Right renal pelvis (tissue), 4 donors: ENCODE measurements around the gene MYO5B. TPM values are rescaled to one million over a fixed set of nuclear protein-coding genes. Genes with fewer than 3 reads are reported as not detected.

ENCODE experiments used
- DNase-seq, 4 donors: peaks; one replicate each; pipeline ENCODE4 v3.0.0-alpha.2; 2013; ENCODE audit warnings: low read depth in 4 of 4, low spot score in 3 of 4, missing footprints in 1 of 4
- polyA plus RNA-seq, 4 donors: library from polyadenylated mRNA; unstranded; fragments of 120-200 nt; gene quantifications; one replicate each; pipeline ENCODE4 v1.2.1, GENCODE V29; 2013; ENCODE audit not compliant: insufficient read length in 4 of 4

The MYO5B gene
- polyA plus RNA-seq, 4 donors: 25.8 to 33.4 (median 27.5) TPM

DNA sequence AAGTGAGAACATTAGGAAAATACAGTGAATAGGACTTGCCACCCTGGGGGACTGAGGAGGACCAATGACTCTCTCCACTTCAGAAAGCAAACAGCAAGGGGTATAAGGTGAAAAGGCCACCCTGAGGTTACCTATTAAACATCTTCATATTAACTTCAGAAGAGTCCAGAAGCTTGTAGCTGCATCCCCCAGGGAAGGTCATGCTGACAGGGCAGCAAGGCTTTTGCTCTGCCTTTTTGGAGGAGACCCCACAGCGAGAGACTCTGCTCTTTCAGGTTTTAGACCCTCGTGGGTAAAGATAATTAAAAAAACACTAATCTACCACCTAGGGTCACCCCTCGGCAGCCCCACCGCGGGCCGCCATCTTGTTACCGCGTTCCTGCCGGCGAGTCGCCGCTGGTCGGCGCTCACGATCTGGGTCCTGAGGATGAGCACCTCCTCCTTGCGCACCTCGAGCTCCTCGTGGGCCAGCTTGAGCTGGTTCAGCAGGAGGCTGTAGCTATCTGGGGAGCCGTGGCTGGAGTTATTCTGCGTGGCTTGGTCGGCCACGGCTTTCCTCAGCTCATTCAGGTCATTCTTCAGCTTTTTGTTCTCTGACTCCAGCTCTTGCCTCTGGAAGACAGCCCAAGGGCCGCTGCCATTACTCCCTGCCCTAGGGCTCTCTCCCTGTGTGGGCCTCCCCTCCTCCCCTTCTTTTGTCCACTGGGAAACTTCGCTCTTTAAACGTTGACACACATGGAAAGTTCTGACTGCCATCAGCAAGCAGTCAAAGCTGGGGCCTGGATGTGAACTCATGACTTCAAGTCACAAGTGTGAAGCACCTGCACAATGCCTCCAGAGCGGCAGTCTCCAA, 331.0 kb downstream of the MYO5B start:
- DNase-seq: no peak

DNA sequence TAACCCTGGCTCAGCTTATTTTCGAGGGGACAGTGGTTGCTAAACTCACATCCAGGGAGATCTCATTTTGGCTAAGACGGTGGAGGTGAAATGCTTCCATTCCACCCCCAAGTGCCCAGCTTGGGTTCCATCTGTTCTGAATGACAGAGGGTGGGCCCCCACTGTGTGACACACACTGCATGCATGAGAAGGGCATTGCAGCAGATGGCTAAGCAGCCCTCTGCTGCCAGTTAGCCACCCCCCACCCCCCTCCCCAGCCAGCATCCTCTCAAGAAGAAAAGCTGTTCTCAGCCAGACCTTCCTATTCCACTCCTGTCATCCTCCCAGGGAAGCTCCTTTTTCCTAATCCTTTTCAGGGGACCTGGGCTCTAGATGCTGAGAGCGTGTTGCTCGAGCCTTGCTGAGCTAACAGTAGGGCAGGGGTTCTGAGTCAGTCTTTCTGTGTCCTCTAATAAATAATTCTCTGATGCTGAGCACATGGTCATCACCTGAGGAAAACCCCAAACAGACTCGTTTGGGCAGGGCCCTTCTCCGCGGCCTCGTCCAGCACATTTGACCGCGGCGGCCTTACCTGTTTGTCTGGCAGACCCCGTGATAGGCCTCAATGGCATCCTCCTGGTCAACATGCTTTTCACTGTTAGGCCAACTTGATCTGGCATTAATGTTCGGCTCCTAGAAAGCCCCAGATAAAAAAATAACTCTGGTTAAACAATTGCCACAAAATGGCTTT, 332.1 kb downstream of the MYO5B start:
- DNase-seq: no peak

DNA sequence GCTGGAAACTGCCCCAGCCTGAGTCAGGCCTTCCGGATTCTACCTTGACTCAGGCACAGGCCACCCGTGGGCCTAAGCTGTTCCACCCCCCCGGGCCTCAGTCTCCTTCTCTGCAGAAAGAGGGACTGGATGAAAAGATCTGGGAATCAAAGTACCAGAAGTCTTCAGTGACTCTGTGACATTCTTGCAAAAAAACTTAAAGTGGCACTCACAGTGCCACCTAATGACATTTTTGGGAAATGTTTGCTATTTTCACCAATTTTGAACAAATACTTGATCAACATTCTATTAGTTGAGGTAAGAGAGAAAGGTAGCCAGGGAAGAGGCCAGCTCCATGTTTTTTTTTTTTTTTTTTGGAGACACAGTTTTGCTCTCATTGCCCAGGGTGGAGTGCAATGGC, 333.3 kb downstream of the MYO5B start:
- DNase-seq: no peak

DNA sequence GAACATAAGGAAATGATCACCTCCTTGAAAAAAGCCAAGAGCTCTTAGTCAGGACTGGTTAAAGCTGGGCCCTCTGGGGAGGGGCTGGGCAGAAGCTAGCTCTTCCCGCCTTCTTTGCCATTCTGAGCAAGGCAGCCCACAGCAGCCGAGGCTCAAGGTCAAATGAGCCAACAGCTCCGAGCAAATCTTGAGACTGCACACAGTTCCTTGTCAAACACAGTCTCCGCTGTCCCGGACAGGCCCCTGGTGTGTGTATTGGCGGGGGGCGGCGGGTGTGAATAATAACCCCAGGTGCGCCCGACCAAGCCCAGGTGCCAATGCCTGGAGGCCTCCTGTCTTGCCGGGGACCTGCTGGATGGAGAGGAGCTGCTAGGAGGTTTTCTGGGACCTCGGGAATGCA, 335.2 kb downstream of the MYO5B start:
- DNase-seq: no peak

DNA sequence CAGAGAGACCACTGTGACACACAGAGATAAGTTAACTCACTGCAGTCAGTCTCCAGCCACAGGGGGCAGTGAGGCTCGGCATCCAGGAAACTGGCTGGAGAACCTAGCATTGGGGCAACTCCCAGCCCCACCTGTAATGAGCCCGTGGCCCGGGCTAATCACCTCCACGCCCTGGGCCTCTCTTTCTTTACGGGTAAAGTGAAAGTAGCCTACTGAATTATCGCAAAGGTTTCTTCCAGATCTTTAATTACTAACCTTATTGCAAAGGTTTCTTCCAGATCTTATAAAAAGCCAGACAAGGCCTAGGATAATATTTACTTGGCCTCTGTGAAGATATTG, 336.0 kb downstream of the MYO5B start:
- DNase-seq: no peak

DNA sequence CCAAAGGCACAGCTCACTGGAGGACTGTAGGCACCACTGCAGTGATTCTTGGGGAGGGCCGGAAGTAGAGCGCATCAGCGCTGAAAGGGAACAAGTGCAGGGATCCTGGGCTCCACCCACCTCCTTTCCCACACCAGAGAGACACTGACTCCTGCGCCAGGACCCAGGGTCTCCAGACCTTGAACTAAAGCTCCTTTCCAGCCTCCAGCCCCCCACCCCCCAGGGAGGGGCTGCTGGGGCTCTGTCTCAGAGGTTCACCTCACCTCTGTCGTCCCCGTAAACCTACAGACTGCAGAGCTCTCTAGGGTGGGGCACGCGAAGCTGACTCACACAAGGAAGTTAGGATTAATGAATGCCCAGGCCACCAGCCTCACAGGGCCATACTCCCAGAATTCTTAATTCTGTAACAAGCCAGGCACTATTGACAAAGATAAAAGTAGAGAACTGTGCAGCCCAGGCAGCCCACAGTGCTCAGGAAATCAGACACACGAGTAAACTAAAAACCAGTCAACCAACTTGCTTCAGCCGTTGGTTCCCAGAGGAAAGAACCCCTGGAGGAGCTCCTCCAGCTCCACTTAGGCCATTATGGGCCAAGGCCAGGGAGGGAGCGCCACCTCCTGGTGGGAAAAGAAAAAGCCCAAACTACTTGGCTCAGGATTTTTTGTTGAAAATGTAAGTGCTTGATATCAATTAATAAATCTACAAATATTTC, 336.5 kb downstream of the MYO5B start:
- peak; percentile 50 to 74 (median 58) for DNase-seq

DNA sequence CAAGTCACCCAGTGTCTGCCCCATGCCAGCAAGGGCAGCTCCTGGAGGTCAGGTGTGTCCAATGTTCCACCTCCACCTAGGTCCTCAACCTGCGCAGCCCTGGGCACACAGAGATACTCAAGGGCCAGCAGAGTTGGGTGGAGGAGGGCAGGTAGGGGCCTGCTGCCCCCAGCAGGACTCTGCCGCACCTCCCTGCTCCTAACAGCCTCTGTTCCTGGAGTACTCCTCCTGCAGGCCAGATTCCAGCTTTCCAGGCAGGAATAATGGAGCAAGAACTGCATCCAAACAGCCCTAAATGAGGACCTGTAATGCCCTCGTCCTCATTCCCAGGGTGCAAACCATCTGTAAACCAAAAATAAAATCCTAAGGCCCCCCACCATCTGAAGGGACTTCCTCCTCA, 337.2 kb downstream of the MYO5B start:
- DNase-seq: no peak

DNA sequence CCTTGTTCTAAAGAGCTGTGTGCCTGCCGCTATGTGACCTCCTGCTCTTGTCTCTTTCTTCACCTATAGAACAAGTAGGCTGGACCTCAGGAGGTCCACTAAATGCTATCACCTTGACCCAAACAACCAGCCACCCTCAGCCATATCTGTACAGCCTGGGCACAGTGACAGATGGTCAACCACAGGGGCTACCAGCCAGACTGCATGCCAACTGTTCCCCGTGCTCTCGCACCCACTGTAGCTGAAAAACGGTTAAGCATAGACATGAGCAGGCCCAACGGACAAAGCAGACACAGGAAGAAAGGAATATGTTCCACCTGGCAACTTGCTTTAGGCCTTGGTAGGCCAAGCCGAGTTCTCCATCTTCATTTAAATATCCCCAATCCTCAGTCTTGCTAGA, 338.5 kb downstream of the MYO5B start:
- no peak for DNase-seq

DNA sequence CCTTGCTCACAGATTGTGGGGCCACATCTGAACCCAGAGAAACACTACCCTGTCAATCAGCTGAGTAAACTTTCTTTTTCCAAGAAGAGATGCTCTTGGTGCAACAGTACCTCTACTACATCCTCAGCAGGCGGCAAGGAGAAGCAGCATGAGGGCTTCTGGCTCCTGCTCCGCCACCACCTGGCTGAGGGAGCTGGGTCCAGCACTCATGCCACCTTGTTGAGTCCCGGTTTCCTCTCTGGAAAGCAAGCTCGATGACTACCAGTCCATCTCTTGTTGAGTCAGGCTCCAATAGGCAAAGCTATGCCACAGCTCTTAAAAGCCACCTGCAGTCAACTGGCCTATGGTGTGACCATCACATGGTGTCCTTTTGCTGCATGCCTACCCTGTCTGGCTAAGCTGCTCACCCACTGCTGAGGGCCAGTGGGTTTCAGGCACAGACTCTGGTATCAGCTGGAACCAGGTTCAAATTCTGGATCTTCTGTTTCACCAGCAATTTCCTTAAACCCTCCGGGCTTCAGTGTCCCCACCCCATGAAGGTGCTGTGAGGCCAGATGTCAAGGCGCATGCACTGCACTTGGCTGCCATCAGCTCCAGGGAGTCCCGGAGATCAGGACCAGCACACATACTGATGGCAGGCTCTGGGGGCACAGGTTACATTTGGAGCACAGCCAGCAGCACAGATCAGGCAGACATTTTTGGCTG, 339.1 kb downstream of the MYO5B start:
- no peak for DNase-seq

DNA sequence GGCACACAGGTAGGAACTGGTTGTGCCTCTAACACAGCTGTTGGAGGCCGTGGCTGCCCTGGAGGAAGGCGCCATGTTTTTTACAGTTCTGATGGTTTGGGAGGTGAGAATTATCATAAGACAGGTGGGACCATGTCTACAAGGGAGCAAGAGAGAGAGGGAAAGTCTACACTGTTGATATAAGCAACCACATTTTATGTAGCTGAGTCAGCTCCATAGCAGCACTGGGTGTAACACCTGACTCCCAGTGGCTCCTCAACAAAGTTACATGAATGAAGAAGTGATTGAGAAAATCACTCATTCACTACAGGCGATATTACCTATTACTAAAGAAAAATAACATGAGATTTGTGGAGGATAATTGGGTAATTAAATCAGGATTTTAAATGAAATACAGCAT, 340.3 kb downstream of the MYO5B start:
- DNase-seq: no peak

DNA sequence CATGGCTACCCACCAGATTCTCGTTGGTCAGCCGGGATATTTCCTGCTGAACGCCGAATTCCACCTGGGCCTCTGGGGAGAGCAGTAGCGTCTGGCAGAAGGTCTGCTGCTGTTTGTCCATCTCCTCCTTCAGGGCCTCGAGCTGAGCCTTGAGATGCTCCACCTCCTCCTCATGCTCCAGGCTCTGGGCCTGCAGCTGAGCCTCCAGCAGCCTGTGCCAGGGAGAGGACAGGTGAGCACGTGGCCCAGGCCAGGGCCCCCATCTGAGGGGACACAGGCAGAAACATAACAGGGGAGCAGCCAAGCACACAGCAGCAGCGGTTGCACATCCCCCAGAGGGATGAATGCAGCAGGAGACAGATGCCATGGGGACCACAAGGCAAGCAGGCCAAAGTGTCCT, 341.5 kb downstream of the MYO5B start:
- no peak for DNase-seq

DNA sequence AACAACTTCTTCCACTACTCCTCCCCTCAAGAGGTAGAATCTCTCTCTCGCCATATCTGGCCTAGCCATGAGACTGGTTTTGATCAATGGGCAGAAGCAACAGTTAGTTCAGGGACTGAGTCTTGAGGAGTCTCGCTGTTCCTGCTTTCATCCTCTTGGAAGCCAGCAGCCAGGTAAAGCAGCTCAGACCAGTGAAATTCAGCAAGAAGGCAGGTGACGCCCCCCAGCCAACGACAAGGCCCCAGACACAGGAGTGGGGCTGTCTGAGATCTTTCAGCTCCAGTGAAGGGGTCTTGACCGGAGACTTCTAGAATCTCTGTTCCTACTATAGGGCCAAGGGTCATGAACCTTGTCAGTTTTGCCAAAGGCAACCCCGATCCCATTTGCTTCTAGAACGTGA, 341.9 kb downstream of the MYO5B start:
- no peak for DNase-seq

DNA sequence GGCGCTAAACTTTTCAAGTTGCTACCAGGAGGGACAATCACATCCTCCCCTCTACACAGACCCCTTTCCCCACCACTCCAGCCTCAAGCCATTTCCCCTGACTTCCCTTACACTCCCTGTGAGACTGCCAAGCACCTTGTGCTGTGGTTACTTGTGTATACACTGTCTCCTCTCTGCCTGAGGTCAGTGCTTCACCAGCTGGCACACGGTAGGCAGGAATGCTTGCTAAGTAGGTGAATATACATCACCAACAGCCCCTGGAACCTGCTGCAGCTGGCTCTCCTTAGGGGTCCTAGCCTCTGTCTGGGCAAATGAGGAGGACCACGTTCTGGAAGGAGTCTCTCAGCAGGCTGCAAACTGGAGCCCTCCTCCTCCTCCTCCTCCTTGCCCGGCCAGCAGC, 343.3 kb downstream of the MYO5B start:
- no peak for DNase-seq

DNA sequence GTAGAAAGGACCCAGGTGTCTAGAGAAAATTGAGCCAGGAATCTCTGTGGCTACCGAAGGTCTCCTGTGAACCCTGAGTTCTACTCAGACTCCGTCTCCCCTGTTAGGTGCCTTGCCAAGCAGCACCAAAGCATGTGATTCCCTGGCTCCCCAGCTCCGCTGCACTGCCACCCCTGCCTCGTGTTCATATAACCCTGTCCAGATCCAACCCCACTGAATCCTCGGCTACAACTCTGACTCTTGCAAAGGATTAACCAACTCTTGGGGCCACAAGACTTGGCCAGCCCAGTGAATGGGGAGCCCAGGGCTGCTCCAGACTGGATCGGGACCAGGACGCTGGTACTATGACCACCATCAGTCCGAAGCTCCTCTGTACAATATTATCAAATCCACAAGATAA, 344.3 kb downstream of the MYO5B start:
- DNase-seq: no peak

DNA sequence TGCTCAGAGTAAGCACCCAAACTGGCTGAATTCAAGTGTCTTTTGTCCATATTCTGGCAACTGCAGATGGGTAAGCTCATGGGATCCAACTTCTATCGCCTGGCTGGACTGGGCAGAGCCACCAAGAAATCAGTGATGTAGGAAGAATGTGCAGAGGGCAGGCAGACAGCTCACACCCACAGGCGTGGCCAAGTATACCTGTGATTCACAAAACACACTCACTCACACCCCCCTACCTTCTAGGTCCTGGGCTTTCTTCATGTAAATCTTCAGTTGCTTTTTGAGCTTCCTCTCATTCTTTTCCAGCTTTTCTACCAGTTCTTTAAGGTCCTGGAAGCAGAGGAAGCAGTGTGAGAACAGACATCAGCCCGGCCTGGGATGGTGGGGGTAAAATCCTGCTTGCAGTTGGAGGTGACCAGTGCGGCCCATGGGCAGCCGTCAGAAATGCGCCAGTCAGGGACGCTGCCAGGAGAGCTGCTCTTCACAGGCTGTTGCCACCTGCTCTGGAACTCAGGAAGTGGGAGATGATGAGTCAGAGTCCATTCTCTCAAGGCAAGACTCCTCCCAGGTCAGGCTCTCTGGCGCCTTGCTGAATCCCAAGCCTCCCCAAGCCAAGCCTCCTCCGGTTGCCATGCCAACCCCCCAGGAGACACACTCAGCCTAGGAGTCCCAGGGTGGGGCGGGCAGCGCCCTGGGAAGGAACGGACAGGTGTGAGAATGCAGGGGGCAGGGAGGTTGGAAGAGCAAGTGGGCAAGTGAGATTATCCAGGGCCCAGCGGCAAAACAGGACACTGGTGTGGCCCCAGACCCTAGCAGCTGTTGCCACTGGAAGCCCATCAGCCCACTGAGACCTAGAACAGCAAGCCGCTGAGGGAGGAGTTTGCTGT, 345.4 kb downstream of the MYO5B start:
- peak in 2 of 4 donors; percentile 18 to 36 for DNase-seq

DNA sequence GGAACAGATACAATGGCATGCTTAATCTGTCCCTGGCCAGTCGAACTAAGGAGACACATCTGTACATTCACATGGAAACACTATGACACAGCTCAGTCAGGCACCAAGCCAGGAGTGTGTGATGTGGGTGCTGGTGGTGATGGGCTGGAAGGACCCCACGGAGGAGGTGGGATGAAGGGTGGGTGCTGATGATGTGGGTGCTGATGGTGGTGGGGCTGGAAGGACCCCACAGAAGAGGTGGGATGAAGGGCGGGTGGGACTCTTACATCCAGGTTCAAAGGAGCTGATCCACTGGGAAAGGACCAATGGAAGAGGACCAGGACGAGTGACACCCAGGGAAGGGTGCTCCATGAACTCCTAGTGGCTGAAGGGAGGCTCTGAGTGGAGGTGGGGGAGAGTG, 346.8 kb downstream of the MYO5B start:
- DNase-seq: no peak

DNA sequence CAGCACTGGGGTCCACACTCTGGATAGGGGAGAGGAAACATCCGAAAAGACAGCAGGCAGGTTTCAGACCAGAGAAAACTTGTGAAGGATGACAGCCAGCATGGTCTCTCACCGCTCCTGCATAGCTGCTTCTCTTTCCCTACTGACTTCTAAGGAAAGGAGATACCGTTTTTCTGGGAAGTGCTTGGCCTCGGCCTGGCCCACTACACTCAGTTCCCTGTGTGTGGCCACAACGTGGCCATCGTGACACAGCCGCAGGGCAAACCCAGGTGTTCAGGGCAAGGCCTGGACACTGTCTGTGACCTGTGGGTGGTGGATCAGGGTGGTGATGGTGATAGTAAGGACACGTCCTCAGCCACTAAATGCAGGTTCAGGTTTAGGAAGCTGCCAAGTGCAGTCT, 347.4 kb downstream of the MYO5B start:
- no peak for DNase-seq

DNA sequence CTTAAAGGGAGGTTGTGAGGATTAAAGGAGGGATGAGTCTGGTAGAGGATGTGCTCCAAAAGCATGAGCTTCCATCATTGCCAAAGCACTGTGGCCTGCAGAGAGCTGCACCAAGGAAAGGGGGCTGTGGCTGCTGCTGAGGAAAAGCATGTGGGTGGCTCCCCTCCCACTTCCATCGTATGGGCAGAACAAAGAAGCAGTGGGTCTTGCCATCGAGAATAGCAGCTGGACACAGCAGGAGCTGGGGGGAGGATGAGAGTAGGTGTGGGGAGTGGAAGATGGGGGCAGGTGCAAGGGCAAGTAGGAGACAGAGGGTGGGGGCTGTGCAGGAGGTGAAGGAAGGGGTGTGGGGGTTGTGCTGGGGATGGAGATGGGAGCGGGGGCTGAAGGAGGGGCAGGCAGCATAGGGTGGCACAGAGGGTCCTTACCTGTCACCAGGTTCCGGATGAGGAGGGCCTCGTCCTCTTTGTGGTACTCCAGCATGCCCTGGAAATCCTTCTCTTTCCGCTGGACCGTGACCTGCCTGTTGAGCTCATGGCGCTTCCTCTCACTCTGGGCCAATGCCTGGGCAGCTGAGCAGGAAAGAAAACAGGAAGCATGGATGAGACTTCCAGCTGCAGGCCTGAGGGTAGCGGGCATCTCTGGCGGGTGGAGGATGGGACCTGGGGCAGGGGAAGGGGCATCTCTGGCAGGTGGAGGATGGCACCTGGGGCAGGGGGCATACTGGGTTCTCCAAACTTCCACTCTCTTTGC, 348.1 kb downstream of the MYO5B start:
- no peak for DNase-seq

DNA sequence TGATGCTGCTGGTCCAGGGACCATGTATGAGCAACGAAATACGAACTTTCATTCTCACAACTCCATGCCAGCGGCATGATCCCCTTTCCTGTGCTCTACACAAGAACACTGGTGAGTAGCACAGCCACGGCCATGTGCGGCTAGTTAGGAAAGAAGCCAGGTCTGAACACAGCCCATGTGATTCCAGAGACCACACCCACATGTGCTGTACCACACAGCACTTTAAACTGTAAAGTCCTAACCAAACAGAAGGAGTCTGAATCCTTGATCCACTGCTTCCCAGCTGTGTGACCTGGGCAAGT, 348.6 kb downstream of the MYO5B start:
- DNase-seq: no peak
